HG03354 (cell line): Measurements from ENCODE around the gene BMPER.

Experiments
- ATAC-seq: cut with Tn5 transposase; IDR thresholded peaks from one replicate; pipeline ENCODE4 v1.9.1; 2021; ENCODE audit warnings: mild to moderate bottlenecking; ENCODE audit not compliant: unreplicated experiment, poor library complexity, severe bottlenecking

Gene BMPER

DNA sequence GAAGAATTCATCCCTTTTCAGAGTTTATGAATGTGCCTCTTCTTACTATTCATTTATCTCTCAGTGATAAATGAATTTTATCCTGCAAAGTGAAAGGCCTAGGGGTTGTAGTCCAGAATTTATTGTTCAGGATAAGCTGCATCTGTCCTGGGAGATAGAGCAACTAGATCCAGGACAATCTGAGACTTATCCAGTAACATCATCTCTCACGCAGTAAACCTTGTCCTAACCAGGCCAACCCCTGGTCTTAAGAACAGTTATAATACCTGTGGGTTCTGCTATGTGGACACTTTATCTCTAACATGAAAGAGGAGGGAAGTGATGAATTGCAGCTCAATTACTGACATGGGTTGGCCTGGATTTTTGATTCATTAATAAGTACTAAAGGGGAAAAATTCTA, 287.6 kb downstream of the BMPER start:
- no peak for ATAC-seq

DNA sequence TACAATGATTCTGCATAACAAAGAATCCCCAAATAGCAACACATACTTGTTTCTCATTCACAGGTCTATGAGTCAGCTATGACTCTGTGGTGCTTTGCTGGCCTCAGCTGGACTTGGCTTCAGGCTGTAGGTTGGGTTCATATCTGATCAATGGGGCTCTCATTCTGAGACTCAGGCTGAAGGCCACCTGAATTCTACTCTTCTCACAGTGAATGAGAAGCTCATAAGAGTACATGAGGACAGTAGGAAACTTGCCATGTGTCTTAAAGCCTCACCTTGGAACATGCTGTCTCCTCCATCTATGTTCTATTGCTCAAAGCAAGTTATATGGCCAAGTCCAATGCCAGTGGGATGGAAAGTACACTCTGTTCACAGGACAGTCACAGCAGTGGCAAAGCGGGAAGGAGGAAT, 292.9 kb downstream of the BMPER start:
- ATAC-seq: no peak
